ENCODE data around the gene ACTN2.

Gene ACTN2

DNA sequence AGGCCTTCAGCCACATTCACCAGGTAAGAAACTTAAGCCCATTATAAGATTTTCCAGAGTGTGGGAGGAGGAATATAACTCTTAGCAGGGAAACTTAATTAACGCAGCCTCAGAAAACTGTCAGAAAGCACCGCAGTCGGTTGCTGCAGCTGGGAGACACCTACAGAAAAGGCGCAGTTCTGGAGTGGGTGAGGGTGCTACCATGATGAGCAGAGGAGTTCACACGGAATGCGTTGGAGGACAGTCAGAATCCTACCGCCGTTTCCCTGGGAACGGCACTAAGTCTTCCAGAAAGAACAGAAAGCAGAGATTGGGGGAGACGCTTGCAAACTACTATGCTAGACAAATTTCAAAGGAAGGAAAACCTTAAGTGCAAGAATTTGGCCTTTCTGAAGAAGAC, 6.4 kb downstream of the ACTN2 start:
- no peak overlapping the region for H3K4me3 Mint-ChIP-seq

GRCh38 chr1:236699366-236699765, 13.1 kb downstream of the ACTN2 start:
- no peak overlapping the region for H3K4me3 Mint-ChIP-seq
- H3K4me1 Mint-ChIP-seq = no peaks in the 10 kb centered on the region
- no peak for DNase-seq
- TF ChIP-seq, protein P1, sequence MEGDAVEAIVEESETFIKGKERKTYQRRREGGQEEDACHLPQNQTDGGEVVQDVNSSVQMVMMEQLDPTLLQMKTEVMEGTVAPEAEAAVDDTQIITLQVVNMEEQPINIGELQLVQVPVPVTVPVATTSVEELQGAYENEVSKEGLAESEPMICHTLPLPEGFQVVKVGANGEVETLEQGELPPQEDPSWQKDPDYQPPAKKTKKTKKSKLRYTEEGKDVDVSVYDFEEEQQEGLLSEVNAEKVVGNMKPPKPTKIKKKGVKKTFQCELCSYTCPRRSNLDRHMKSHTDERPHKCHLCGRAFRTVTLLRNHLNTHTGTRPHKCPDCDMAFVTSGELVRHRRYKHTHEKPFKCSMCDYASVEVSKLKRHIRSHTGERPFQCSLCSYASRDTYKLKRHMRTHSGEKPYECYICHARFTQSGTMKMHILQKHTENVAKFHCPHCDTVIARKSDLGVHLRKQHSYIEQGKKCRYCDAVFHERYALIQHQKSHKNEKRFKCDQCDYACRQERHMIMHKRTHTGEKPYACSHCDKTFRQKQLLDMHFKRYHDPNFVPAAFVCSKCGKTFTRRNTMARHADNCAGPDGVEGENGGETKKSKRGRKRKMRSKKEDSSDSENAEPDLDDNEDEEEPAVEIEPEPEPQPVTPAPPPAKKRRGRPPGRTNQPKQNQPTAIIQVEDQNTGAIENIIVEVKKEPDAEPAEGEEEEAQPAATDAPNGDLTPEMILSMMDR (IDR thresholded peaks at IDR 0.05) = no peak
- H3K36me3 Mint-ChIP-seq (ENCODE audit: low read depth) = no peaks in the 10 kb centered on the region
- H3K27ac Mint-ChIP-seq = no peak overlapping the region
- H3K9me3 Mint-ChIP-seq = no peaks in the 10 kb centered on the region
- H3K27me3 Mint-ChIP-seq (ENCODE audit: low read depth, poor library complexity) = no peaks in the 10 kb centered on the region

More for the DNA sequence above, 6.4 kb downstream of the ACTN2 start:
- H3K27ac Mint-ChIP-seq = no peak overlapping the region
- TF ChIP-seq, protein P1 (IDR thresholded peaks at IDR 0.05) = no peak
- no peaks in the 10 kb centered on the region for H3K36me3 Mint-ChIP-seq (ENCODE audit: low read depth)
- no peaks in the 10 kb centered on the region for H3K9me3 Mint-ChIP-seq
- DNase-seq = no peak
- peaks cover 43% of the 10 kb centered on the region for H3K27me3 Mint-ChIP-seq (ENCODE audit: low read depth, poor library complexity)
- peaks cover 9% of the 10 kb centered on the region for H3K4me1 Mint-ChIP-seq

GRCh38 chr1:236700903-236701302, 14.6 kb downstream of the ACTN2 start:
- TF ChIP-seq, protein P1 (IDR thresholded peaks at IDR 0.05) = no peak
- Mint-ChIP-seq H3K4me3 (no peak overlapping the region), H3K4me1 (no peaks in the 10 kb centered on the region), H3K27ac (no peak overlapping the region), H3K36me3 (ENCODE audit: low read depth) (no peaks in the 10 kb centered on the region), H3K27me3 (ENCODE audit: low read depth, poor library complexity) (no peaks in the 10 kb centered on the region), H3K9me3 (no peaks in the 10 kb centered on the region)
- no peak for DNase-seq

DNA sequence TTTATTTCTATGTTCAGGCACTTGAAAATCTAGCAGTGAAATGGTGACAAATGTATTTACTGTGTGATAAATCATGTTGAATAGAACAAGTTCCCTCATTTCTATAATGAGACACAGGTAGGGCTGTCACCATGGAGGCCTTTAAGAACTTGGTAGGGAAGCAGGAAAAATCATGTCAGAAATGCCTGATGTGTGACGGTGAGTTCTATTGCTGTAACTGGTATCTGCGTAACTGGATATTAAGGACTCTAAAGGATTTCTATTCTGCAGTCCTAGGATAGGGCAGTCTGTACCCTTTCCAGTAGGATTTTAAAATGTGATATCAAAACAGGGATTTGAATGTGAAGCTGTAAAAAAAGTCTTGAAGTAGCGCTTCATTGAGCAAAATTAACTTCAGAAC, 15.5 kb downstream of the ACTN2 start:
- Mint-ChIP-seq H3K27me3 (ENCODE audit: low read depth, poor library complexity) (no peaks in the 10 kb centered on the region), H3K36me3 (ENCODE audit: low read depth) (no peaks in the 10 kb centered on the region), H3K9me3 (no peaks in the 10 kb centered on the region), H3K27ac (no peak overlapping the region), H3K4me3 (no peak overlapping the region), H3K4me1 (no peaks in the 10 kb centered on the region)
- TF ChIP-seq, protein P1 (IDR thresholded peaks at IDR 0.05) = no peak
- no peak for DNase-seq

- no peak overlapping the region for H3K4me3 Mint-ChIP-seq
- no peak for DNase-seq
- H3K9me3 Mint-ChIP-seq = no peaks in the 10 kb centered on the region
- no peaks in the 10 kb centered on the region for H3K36me3 Mint-ChIP-seq (ENCODE audit: low read depth)
- no peak overlapping the region for H3K27ac Mint-ChIP-seq
- peaks cover 7% of the 10 kb centered on the region for H3K27me3 Mint-ChIP-seq (ENCODE audit: low read depth, poor library complexity)
- no peaks in the 10 kb centered on the region for H3K4me1 Mint-ChIP-seq
- TF ChIP-seq, protein P1 (IDR thresholded peaks at IDR 0.05) = no peak
Measured at GRCh38 chr1:236702791-236703394, 16.6 kb downstream of the ACTN2 start.

DNA sequence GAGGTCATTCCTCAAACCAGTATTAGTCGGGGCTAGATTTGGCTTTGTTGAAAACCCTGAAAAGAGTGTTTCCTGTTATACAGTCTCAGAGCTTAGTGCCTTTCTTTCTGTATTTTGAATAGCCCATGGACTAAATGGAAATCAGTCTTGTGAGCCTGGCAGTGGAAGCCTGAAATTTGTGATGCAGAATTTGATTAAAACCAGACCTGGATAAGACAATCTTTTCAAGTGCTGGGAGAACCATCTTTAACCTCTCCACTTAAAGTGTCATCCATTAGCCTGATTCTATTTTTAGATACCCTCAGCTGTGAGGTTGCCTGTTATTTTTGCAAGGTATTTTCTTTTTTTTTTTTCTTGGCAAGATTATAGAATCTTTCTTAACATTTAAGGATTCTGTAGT, 19.5 kb downstream of the ACTN2 start:
- H3K4me1 Mint-ChIP-seq = no peaks in the 10 kb centered on the region
- no peak overlapping the region for H3K4me3 Mint-ChIP-seq
- no peak overlapping the region for H3K27ac Mint-ChIP-seq
- peaks cover 18% of the 10 kb centered on the region for H3K27me3 Mint-ChIP-seq (ENCODE audit: low read depth, poor library complexity)
- no peak for DNase-seq
- TF ChIP-seq, protein P1 (IDR thresholded peaks at IDR 0.05) = no peak
- no peaks in the 10 kb centered on the region for H3K36me3 Mint-ChIP-seq (ENCODE audit: low read depth)
- H3K9me3 Mint-ChIP-seq = no peaks in the 10 kb centered on the region

Measured in nephron progenitor cell (in vitro differentiated cells).